ENCODE measurements around the gene KCNJ2. TPM values are rescaled to one million over a fixed set of nuclear protein-coding genes. Genes with fewer than 3 reads are reported as not detected.

The KCNJ2 gene
- total RNA-seq, 1 experiment from 2014 or later, result 0.15 TPM

- Mint-ChIP-seq H3K4me1 (peaks cover 0 to 3% of the 10 kb centered on the region in 2 experiments; a peak in 1 of 4 replicates), H3K4me3 (no peak overlapping the region), H3K9me3 (no peaks in the 10 kb centered on the region), H3K27me3 (ENCODE audit: low read depth) (no peaks in the 10 kb centered on the region), H3K36me3 (ENCODE audit: insufficient read depth in 1 of 3, low read depth in 3 of 3) (no peaks in the 10 kb centered on the region), H3K27ac (no peak overlapping the region)
- H3T11ph ChIP-seq (ENCODE audit: low read length), result no peak overlapping the region
- no peaks in the 10 kb centered on the region for H3K9me3 ChIP-seq (ENCODE audit: control insufficient read depth, low read depth, low read length)
- H3K56ac ChIP-seq (ENCODE audit: insufficient read length, low read depth, low read length), result no peak overlapping the region
- no peak overlapping the region for H4K8ac ChIP-seq (replicated peaks; ENCODE audit: insufficient read length, low read depth, low read length)
- H3K27me3 ChIP-seq (ENCODE audit: insufficient read depth, low read length), result no peaks in the 10 kb centered on the region
- H3K9ac ChIP-seq (ENCODE audit: extremely low read depth, insufficient read length, low read length), result no peak overlapping the region
- H3K14ac ChIP-seq (ENCODE audit: insufficient read depth, low read length), result no peak overlapping the region
- no peaks in the 10 kb centered on the region for H4K20me1 ChIP-seq (ENCODE audit: control insufficient read depth, insufficient read depth, insufficient read length)
- no peak for DNase-seq
- no peaks in the 10 kb centered on the region for H3K4me1 ChIP-seq (ENCODE audit: insufficient read depth, low read length)
- no peak overlapping the region for H3K4ac ChIP-seq (ENCODE audit: low read depth, low read length)
- H2AFZ ChIP-seq (ENCODE audit: low read length), result no peak overlapping the region
- H3K4me2 ChIP-seq (ENCODE audit: insufficient read depth, insufficient read length, low read length), result no peak overlapping the region
- no peak overlapping the region for H3K27ac ChIP-seq (ENCODE audit: insufficient read length, low read depth, low read length)
- no peak overlapping the region for H4K91ac ChIP-seq (ENCODE audit: insufficient read length, low read depth, low read length)
- no peak overlapping the region for H3K18ac ChIP-seq (ENCODE audit: insufficient read length, low read depth, low read length)
- H2BK120ac ChIP-seq (ENCODE audit: low read depth, low read length, poor library complexity, severe bottlenecking), result no peak overlapping the region
- no peaks in the 10 kb centered on the region for H3K79me1 ChIP-seq (ENCODE audit: insufficient read depth, low read depth, low read length, poor library complexity, severe bottlenecking)
- TF ChIP-seq CTCF (conservative IDR thresholded peaks at IDR 0.05), result no peak
- no peaks in the 10 kb centered on the region for H3K79me2 ChIP-seq (ENCODE audit: insufficient read depth, low read length)
- WGBS (ENCODE audit: extremely low coverage, insufficient read length, low lambda C conversion rate), result no CpG with 5 or more reads among the region's 4 CpGs
- H3K23ac ChIP-seq (ENCODE audit: insufficient read length, low read depth, low read length), result no peak overlapping the region
- no peak overlapping the region for H2BK15ac ChIP-seq (ENCODE audit: low read depth, low read length)
- H4K5ac ChIP-seq (ENCODE audit: insufficient read length, low read depth, low read length), result no peak overlapping the region
- no peak overlapping the region for H2BK20ac ChIP-seq (ENCODE audit: low read depth, low read length, poor library complexity, severe bottlenecking)
- no peak overlapping the region for H2AK5ac ChIP-seq (ENCODE audit: insufficient read length, low read length)
- H3K23me2 ChIP-seq (ENCODE audit: insufficient read length, low read depth, low read length, poor library complexity, severe bottlenecking), result no peaks in the 10 kb centered on the region
- no peak overlapping the region for H2BK12ac ChIP-seq (ENCODE audit: insufficient read length, low read depth, low read length)
- no peak overlapping the region for H2BK5ac ChIP-seq (ENCODE audit: insufficient read length, low read length)
Observed at GRCh38 chr17:70225276-70225675, 55.9 kb downstream of the KCNJ2 start.

Other genes starting within 250 kb of the KCNJ2 start
- not detected in 2 replicates for gene KCNJ16, start 94.3 kb upstream of the KCNJ2 start, total RNA-seq (2021)

All from H9 (cell line).